IMR-90 (cell line): ENCODE data around the gene PAX2. TPM values are rescaled to one million over a fixed set of nuclear protein-coding genes. Genes with fewer than 3 reads are reported as not detected.
A peak's percentile ranks its signal among the peaks of the same experiment; 100 is the strongest.

Experiments
- ATAC-seq: fragments of 200-7000 bp; cut with Tn5 transposase; 2 replicates; pipeline ENCODE4 v1.9.1; 2020; ENCODE audit warnings: low read depth, mild to moderate bottlenecking, moderate library complexity
- BruUV-seq: library from RNA; stranded (reverse); fragments of 400-500 nt; replicated peaks from 2 replicates; lab custom pipeline; 2021; lab: Mats Ljungman, UMichigan
- CTCF ChIA-PET: fragments of 300-600 bp; formaldehyde crosslinking; extraction: SDS; loops from one replicate; lab custom pipeline; 2021; ENCODE audit warnings: antibody characterized with exemption; lab: Yijun Ruan, JAX
- POLR2A ChIA-PET: fragments of 300-600 bp; sonication (Branson Sonifier 250); formaldehyde crosslinking; loops from one replicate; lab custom pipeline; 2022; ENCODE audit warnings: antibody characterized with exemption; ENCODE audit not compliant: unreplicated experiment; lab: Charles Lee
- DNase-seq: peaks from one replicate; pipeline ENCODE4 v3.0.0; 2013
- H2AFZ ChIP-seq: replicated peaks from 2 replicates; pipeline ENCODE3; 2013; ENCODE audit warnings: low read length, mild to moderate bottlenecking; ENCODE audit not compliant: poor library complexity
- H2AK5ac ChIP-seq: 2 replicates; pipeline ENCODE4 v1.6.1; 2013; ENCODE audit warnings: low read depth, low read length, inconsistent platforms
- H2AK9ac ChIP-seq: replicated peaks from 2 replicates; pipeline ENCODE3; 2013; ENCODE audit warnings: mild to moderate bottlenecking, low read depth, low read length, moderate library complexity; ENCODE audit not compliant: poor library complexity
- H2BK120ac ChIP-seq: 2 replicates; pipeline ENCODE4 v1.6.1; 2013; ENCODE audit warnings: low read depth, low read length, inconsistent platforms
- H2BK15ac ChIP-seq: 3 replicates; pipeline ENCODE4 v1.6.1; 2013; ENCODE audit warnings: low read depth, low read length, inconsistent platforms
- H2BK20ac ChIP-seq: 2 replicates; pipeline ENCODE4 v1.6.1; 2013; ENCODE audit warnings: low read depth, mild to moderate bottlenecking, inconsistent platforms, low read length, moderate library complexity
- H2BK5ac ChIP-seq: 2 replicates; pipeline ENCODE4 v1.6.1; 2013; ENCODE audit warnings: mild to moderate bottlenecking, low read depth, low read length, inconsistent platforms; ENCODE audit not compliant: poor library complexity, severe bottlenecking
- H3K14ac ChIP-seq: replicated peaks from 2 replicates; pipeline ENCODE4 v1.6.1; 2013; ENCODE audit warnings: low read depth, low read length, inconsistent platforms
- H3K18ac ChIP-seq: 2 replicates; pipeline ENCODE4 v1.6.1; 2013; ENCODE audit warnings: low read depth, low read length, control low read depth
- H3K23ac ChIP-seq: 2 replicates; pipeline ENCODE4 v1.6.1; 2013; ENCODE audit warnings: low read depth, low read length, inconsistent platforms
- H3K27ac ChIP-seq: 2 replicates; pipeline ENCODE4 v1.5.1; 2013; ENCODE audit warnings: mild to moderate bottlenecking, control low read depth, low read length; ENCODE audit not compliant: insufficient read depth
- H3K27me3 ChIP-seq: 2 replicates; pipeline ENCODE4 v1.6.1; 2013; ENCODE audit warnings: low read length; ENCODE audit not compliant: control insufficient read depth, insufficient read depth
- H3K36me3 ChIP-seq: 2 replicates; pipeline ENCODE4 v1.6.1; 2013; ENCODE audit warnings: low read length, mixed read lengths; ENCODE audit not compliant: control insufficient read depth, insufficient read depth
- H3K4ac ChIP-seq: 2 replicates; pipeline ENCODE4 v1.6.1; 2013; ENCODE audit warnings: low read depth, low read length, inconsistent platforms
- H3K4me1 ChIP-seq: 2 replicates; pipeline ENCODE4 v1.6.1; 2013; ENCODE audit warnings: low read length, mixed read lengths; ENCODE audit not compliant: control insufficient read depth, insufficient read depth
- H3K4me2 ChIP-seq: 2 replicates; pipeline ENCODE4 v1.6.1; 2013; ENCODE audit warnings: low read depth, mild to moderate bottlenecking, control low read depth, low read length, moderate library complexity
- H3K4me3 ChIP-seq: 2 replicates; pipeline ENCODE4 v1.5.1; 2013; ENCODE audit warnings: low read depth, mild to moderate bottlenecking, control low read depth, low read length, moderate library complexity; ENCODE audit not compliant: insufficient read depth
- H3K56ac ChIP-seq: 2 replicates; pipeline ENCODE4 v1.6.1; 2013; ENCODE audit warnings: low read length, inconsistent platforms; ENCODE audit not compliant: insufficient read depth; ENCODE audit errors: extremely low read depth
- H3K79me1 ChIP-seq, 2 experiments: 2 replicates each; pipeline ENCODE4 v1.6.1; 2013; ENCODE audit warnings: low read length in 2 of 2, inconsistent platforms in 1 of 2, low read depth in 1 of 2
- H3K9ac ChIP-seq: 2 replicates; pipeline ENCODE4 v1.6.1; 2013; ENCODE audit warnings: low read depth, low read length, control low read depth
- H3K9me1 ChIP-seq: 2 replicates; pipeline ENCODE4 v1.6.1; 2013; ENCODE audit warnings: low read length, inconsistent platforms; ENCODE audit not compliant: insufficient read depth
- H3K9me3 ChIP-seq: 2 replicates; pipeline ENCODE4 v1.6.1; 2013; ENCODE audit warnings: low read length; ENCODE audit not compliant: control insufficient read depth, insufficient read depth
- H4K20me1 ChIP-seq: 2 replicates; pipeline ENCODE4 v1.6.1; 2013; ENCODE audit warnings: low read length, inconsistent platforms; ENCODE audit not compliant: insufficient read depth
- H4K5ac ChIP-seq: 2 replicates; pipeline ENCODE4 v1.6.1; 2013; ENCODE audit warnings: mild to moderate bottlenecking, low read depth, low read length, control low read depth
- H4K8ac ChIP-seq, 2 experiments: 2 replicates each; pipeline ENCODE4 v1.6.1; 2013; ENCODE audit warnings: low read depth in 2 of 2, low read length in 2 of 2, control low read depth in 1 of 2, inconsistent platforms in 1 of 2
- H4K91ac ChIP-seq: 2 replicates; pipeline ENCODE4 v1.6.1; 2013; ENCODE audit warnings: low read depth, low read length, inconsistent platforms; ENCODE audit not compliant: insufficient read depth
- BHLHE40 ChIP-seq: fragments of 150-350 bp; IDR thresholded peaks from 2 replicates; pipeline ENCODE4 v1.6.1; 2016; ENCODE audit warnings: mild to moderate bottlenecking, low read depth, low read length
- CEBPB ChIP-seq: IDR thresholded peaks from 2 replicates; pipeline ENCODE4 v1.6.1; 2012; ENCODE audit warnings: low read depth, low read length, improper control_type of control experiment
- CHD1 ChIP-seq: IDR thresholded peaks from 2 replicates; pipeline ENCODE4 v1.6.1; 2012; ENCODE audit warnings: low read depth, low read length, improper control_type of control experiment
- FOS ChIP-seq: fragments of 150-350 bp; IDR thresholded peaks from 2 replicates; pipeline ENCODE4 v1.6.1; 2016; ENCODE audit warnings: low read depth, low read length
- MAFK ChIP-seq: IDR thresholded peaks from 2 replicates; pipeline ENCODE4 v1.6.1; 2012; ENCODE audit warnings: low read depth, low read length, improper control_type of control experiment
- MAZ ChIP-seq: IDR thresholded peaks from 2 replicates; pipeline ENCODE4 v1.6.1; 2012; ENCODE audit warnings: low read depth, mild to moderate bottlenecking, low read length, improper control_type of control experiment, moderate library complexity, borderline replicate concordance
- MXI1 ChIP-seq: IDR thresholded peaks from 2 replicates; pipeline ENCODE4 v1.6.1; 2012; ENCODE audit warnings: low read depth, mild to moderate bottlenecking, low read length, moderate library complexity, borderline replicate concordance
- NFE2L2 ChIP-seq: fragments of 150-350 bp; IDR thresholded peaks from 2 replicates; pipeline ENCODE4 v1.6.1; 2016; ENCODE audit warnings: low read depth, mild to moderate bottlenecking, low read length
- POLR2A ChIP-seq: IDR thresholded peaks from 2 replicates; pipeline ENCODE4 v1.6.1; 2012; ENCODE audit warnings: mild to moderate bottlenecking, low read depth, low read length
- RAD21 ChIP-seq: IDR thresholded peaks from 2 replicates; pipeline ENCODE4 v1.6.1; 2012; ENCODE audit warnings: low read length, improper control_type of control experiment
- RCOR1 ChIP-seq: IDR thresholded peaks from 2 replicates; pipeline ENCODE4 v1.6.1; 2012; ENCODE audit warnings: mild to moderate bottlenecking, low read length, improper control_type of control experiment; ENCODE audit not compliant: insufficient replicate concordance
- RFX5 ChIP-seq: IDR thresholded peaks from 2 replicates; pipeline ENCODE4 v1.8.0; 2012; ENCODE audit warnings: low read depth, mild to moderate bottlenecking, low read length, moderate library complexity
- SMC3 ChIP-seq: fragments of 150-350 bp; IDR thresholded peaks from 2 replicates; pipeline ENCODE4 v1.6.1; 2016; ENCODE audit warnings: low read depth, mild to moderate bottlenecking, antibody characterized with exemption, low read length, moderate library complexity
- WGBS, 2 experiments: methylation state at CpG; one replicate each; pipeline versions ENCODE4 v1.1.5 to v1.1.7; 2013; ENCODE audit warnings: missing lambda C conversion rate in 2 of 2; ENCODE audit not compliant: insufficient read length in 1 of 2; ENCODE audit errors: extremely low coverage in 2 of 2; 5-methylcytosine and 5-hydroxymethylcytosine counted together
- dilution Hi-C: fragments of 300-500 bp; cut with HindIII; formaldehyde crosslinking; loops from one replicate; pipeline ENCODE4 v1.14.3; 2018; ENCODE audit warnings: low sequenced_read_pairs; ENCODE audit not compliant: unreplicated experiment
- in situ Hi-C: fragments of 300-500 bp; cut with MboI; formaldehyde crosslinking; loops from 3 replicates; pipeline ENCODE4 v1.14.3; 2019; ENCODE audit warnings: low sequenced_read_pairs, inconsistent platforms, mixed read lengths
- intact Hi-C: fragments of 100-400 bp; cut with micrococcal nuclease; formaldehyde crosslinking; loops from 2 replicates; pipeline ENCODE4 v1.10.0; 2022
- polyA plus RNA-seq, 3 experiments: library from polyadenylated mRNA; depleted of rRNA; stranded (reverse); fragments of >200 nt; gene quantifications; 2 replicates each; pipeline ENCODE4 v1.2.3, GENCODE V29; 2012; ENCODE audit warnings: low replicate concordance in 1 of 3
- total RNA-seq: library from RNA; depleted of rRNA; stranded (reverse); fragments of >200 nt; gene quantifications from 2 replicates; pipeline ENCODE4 v1.2.3, GENCODE V29; 2012
- TF ChIP-seq, protein P1 (sequence below): fragments of 150-350 bp; IDR thresholded peaks from 2 replicates; pipeline ENCODE4 v1.6.1; 2016; ENCODE audit warnings: low read depth, mild to moderate bottlenecking, low read length, moderate library complexity, borderline replicate concordance
- TF ChIP-seq, protein P2 (sequence below): conservative IDR thresholded peaks from 2 replicates; pipeline ENCODE4 v1.5.1; 2012; ENCODE audit warnings: mild to moderate bottlenecking, low read depth, low read length, improper control_type of control experiment
- TF ChIP-seq, protein P3 (sequence below): fragments of 150-350 bp; IDR thresholded peaks from 2 replicates; pipeline ENCODE4 v1.6.1; 2017; ENCODE audit warnings: mild to moderate bottlenecking, antibody characterized with exemption, low read length, low read depth

The PAX2 gene
- total and polyA plus RNA-seq, 2 of the 4 experiments (the other 2 are of a cell fraction): not detected

DNA sequence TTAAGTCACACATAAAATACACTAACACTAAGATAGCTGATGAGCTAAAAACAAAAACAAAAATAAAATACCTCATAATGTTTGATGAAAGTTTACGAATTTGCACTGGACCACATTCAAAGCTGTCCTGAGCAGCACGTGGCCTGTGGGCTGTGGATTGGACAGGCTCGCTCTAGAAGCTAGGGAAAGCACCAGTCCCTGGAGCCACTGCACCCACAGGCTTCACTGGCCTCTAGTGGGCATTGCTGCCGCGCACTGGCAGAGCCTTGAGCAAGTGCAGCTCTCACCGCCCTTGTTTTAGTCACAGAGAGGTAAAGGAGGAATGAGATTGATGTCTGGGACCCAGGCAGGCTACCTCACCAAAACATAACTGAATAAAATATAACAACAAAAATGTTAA lies 67.6 kb downstream of the PAX2 start:
- H3K79me1 ChIP-seq: no peaks in the 10 kb centered on the region
- no peak overlapping the region for H2BK20ac ChIP-seq
- H2AFZ ChIP-seq: no peak overlapping the region
- no peak overlapping the region for H2AK5ac ChIP-seq
- no peaks in the 10 kb centered on the region for H4K20me1 ChIP-seq
- no peak overlapping the region for H3K27ac ChIP-seq
- no peaks in the 10 kb centered on the region for H3K4me1 ChIP-seq
- H3K9me3 ChIP-seq: no peaks in the 10 kb centered on the region
- H3K9me1 ChIP-seq: no peaks in the 10 kb centered on the region
- no peak overlapping the region for H2BK120ac ChIP-seq
- intact Hi-C loops: no loop called here
- dilution Hi-C loops: no loop called here
- no TSS peak for BruUV-seq
- no peak overlapping the region for H3K18ac ChIP-seq
- no peak overlapping the region for H2BK5ac ChIP-seq
- DNase-seq (no peak), ATAC-seq (0 out of 2 replicates have a peak, but pooled peaks have one; percentile 17)
- no peak overlapping the region for H3K14ac ChIP-seq
- no peak overlapping the region for H3K9ac ChIP-seq
- H3K4me2 ChIP-seq: no peak overlapping the region
- H2AK9ac ChIP-seq: no peak overlapping the region
- no peak overlapping the region for H3K56ac ChIP-seq
- H3K23ac ChIP-seq: no peak overlapping the region
- H3K4me3 ChIP-seq: no peak overlapping the region
- ChIA-PET POLR2A (no interaction called here), CTCF (interaction anchor here (1.1 kb wide), 1 partner anchor 13 kb away, joined by 3 read pairs; no protein-coding TSS in a partner anchor)
- no peak overlapping the region for H2BK15ac ChIP-seq
- no peak overlapping the region for H4K91ac ChIP-seq
- no peaks in the 10 kb centered on the region for H3K36me3 ChIP-seq
- TF ChIP-seq FOS (no peak), MAFK (no peak), MXI1 (no peak), CHD1 (no peak), RFX5 (no peak), POLR2A (no peak), BHLHE40 (no peak), CEBPB (no peak), RCOR1 (no peak), NFE2L2 (no peak), MAZ (no peak), SMC3 (no peak), RAD21 (no peak)
- TF ChIP-seq, protein P1, sequence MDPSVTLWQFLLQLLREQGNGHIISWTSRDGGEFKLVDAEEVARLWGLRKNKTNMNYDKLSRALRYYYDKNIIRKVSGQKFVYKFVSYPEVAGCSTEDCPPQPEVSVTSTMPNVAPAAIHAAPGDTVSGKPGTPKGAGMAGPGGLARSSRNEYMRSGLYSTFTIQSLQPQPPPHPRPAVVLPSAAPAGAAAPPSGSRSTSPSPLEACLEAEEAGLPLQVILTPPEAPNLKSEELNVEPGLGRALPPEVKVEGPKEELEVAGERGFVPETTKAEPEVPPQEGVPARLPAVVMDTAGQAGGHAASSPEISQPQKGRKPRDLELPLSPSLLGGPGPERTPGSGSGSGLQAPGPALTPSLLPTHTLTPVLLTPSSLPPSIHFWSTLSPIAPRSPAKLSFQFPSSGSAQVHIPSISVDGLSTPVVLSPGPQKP: no peak
- TF ChIP-seq, protein P2, sequence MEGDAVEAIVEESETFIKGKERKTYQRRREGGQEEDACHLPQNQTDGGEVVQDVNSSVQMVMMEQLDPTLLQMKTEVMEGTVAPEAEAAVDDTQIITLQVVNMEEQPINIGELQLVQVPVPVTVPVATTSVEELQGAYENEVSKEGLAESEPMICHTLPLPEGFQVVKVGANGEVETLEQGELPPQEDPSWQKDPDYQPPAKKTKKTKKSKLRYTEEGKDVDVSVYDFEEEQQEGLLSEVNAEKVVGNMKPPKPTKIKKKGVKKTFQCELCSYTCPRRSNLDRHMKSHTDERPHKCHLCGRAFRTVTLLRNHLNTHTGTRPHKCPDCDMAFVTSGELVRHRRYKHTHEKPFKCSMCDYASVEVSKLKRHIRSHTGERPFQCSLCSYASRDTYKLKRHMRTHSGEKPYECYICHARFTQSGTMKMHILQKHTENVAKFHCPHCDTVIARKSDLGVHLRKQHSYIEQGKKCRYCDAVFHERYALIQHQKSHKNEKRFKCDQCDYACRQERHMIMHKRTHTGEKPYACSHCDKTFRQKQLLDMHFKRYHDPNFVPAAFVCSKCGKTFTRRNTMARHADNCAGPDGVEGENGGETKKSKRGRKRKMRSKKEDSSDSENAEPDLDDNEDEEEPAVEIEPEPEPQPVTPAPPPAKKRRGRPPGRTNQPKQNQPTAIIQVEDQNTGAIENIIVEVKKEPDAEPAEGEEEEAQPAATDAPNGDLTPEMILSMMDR: no peak
- TF ChIP-seq, protein P3, sequence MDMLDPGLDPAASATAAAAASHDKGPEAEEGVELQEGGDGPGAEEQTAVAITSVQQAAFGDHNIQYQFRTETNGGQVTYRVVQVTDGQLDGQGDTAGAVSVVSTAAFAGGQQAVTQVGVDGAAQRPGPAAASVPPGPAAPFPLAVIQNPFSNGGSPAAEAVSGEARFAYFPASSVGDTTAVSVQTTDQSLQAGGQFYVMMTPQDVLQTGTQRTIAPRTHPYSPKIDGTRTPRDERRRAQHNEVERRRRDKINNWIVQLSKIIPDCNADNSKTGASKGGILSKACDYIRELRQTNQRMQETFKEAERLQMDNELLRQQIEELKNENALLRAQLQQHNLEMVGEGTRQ: no peak
- no peak overlapping the region for H3K4ac ChIP-seq
- H3K27me3 ChIP-seq: peaks cover 77% of the 10 kb centered on the region
- H4K5ac ChIP-seq: no peak overlapping the region
- no peak overlapping the region for H4K8ac ChIP-seq
- in situ Hi-C loops: no loop called here
- WGBS, 2 experiments: 0% methylated on average over 1 of the region's 6 CpGs; no CpG with 5 or more reads in 1 of the 2 experiments
